HFFc6 (cell line): ENCODE measurements around the gene MFN2. TPM values are rescaled to one million over a fixed set of nuclear protein-coding genes. Genes with fewer than 3 reads are reported as not detected.
"Not testable (repeated sequence)": the region's sequence is repeated elsewhere in the genome, so short reads cannot be mapped to it uniquely, and the experiment has no call there.

ENCODE experiments used
- DNase-seq: peaks from one replicate; pipeline ENCODE4 v3.0.0-alpha.2; 2018
- H3K27ac Mint-ChIP-seq: 2 replicates; pipeline ENCODE4 v1.8.0; 2020; ENCODE audit warnings: mild to moderate bottlenecking, mixed read lengths
- H3K27me3 Mint-ChIP-seq: 2 replicates; pipeline ENCODE4 v1.8.0; 2021; ENCODE audit warnings: mild to moderate bottlenecking, moderate library complexity, mixed read lengths; ENCODE audit not compliant: insufficient read depth
- H3K36me3 Mint-ChIP-seq: 2 replicates; pipeline ENCODE4 v1.8.0; 2021; ENCODE audit warnings: low read depth, mixed read lengths
- H3K4me1 Mint-ChIP-seq: 2 replicates; pipeline ENCODE4 v1.8.0; 2020; ENCODE audit warnings: low read depth, mixed read lengths
- H3K4me3 Mint-ChIP-seq: 2 replicates; pipeline ENCODE4 v1.8.0; 2020; ENCODE audit warnings: mild to moderate bottlenecking, moderate library complexity, mixed read lengths
- H3K9me3 Mint-ChIP-seq: 2 replicates; pipeline ENCODE4 v1.8.0; 2020; ENCODE audit warnings: mild to moderate bottlenecking, mixed read lengths
- CTCF ChIP-seq: fragments of 200-600 bp; sonication (generic); IDR thresholded peaks from 2 replicates; pipeline ENCODE4 v1.5.0; 2021; ENCODE audit warnings: antibody characterized with exemption, mild to moderate bottlenecking
- total RNA-seq, 6 experiments: library from RNA; stranded (reverse); fragmentation: NEBNext Ultra II Directional; extraction: Animal tissue kit (Norgen Biotek cat#: 25700); gene quantifications; 2 replicates in 1 of 6; 3 replicates in 5 of 6; pipeline ENCODE4 v1.2.3, GENCODE V29; 2021

The MFN2 gene
- total RNA-seq, 6 experiments from 2014 or later, result 92.8 to 112 (median 101) TPM

GRCh38 chr1:11938722-11939526 lies 41.3 kb upstream of the MFN2 start:
- peaks cover 35% of the 10 kb centered on the region for H3K4me1 Mint-ChIP-seq
- TF ChIP-seq CTCF, result no peak
- no peaks in the 10 kb centered on the region for H3K27me3 Mint-ChIP-seq
- H3K4me3 Mint-ChIP-seq, result peak overlapping the region; percentile 54
- H3K36me3 Mint-ChIP-seq, result no peaks in the 10 kb centered on the region; the same call in 1 of the 2 replicates
- H3K9me3 Mint-ChIP-seq, result no peaks in the 10 kb centered on the region
- H3K27ac Mint-ChIP-seq, result peak overlapping the region; percentile 76
- DNase-seq, result no peak

GRCh38 chr1:11939794-11940193 lies 40.5 kb upstream of the MFN2 start:
- peaks cover 35% of the 10 kb centered on the region for H3K4me1 Mint-ChIP-seq
- not testable (repeated sequence) for H3K27ac Mint-ChIP-seq, H3K4me3 Mint-ChIP-seq, H3K9me3 Mint-ChIP-seq, H3K27me3 Mint-ChIP-seq, DNase-seq, H3K36me3 Mint-ChIP-seq

GRCh38 chr1:11940260-11940921 lies 39.9 kb upstream of the MFN2 start:
- Mint-ChIP-seq H3K27ac (peak overlapping the region; percentile 33; the same call in 1 of the 2 replicates), H3K36me3 (peaks cover 8% of the 10 kb centered on the region; the same call in 1 of the 2 replicates), H3K27me3 (no peaks in the 10 kb centered on the region), H3K4me3 (no peak overlapping the region), H3K9me3 (no peaks in the 10 kb centered on the region), H3K4me1 (peaks cover 35% of the 10 kb centered on the region)
- DNase-seq, result peak; percentile 41
- TF ChIP-seq CTCF, result no peak

- TF ChIP-seq CTCF, result no peak
- Mint-ChIP-seq H3K9me3 (peaks cover 8% of the 10 kb centered on the region; the same call in 1 of the 2 replicates), H3K4me3 (no peak overlapping the region), H3K4me1 (peaks cover 31% of the 10 kb centered on the region), H3K27me3 (no peaks in the 10 kb centered on the region), H3K36me3 (peaks cover 18% of the 10 kb centered on the region), H3K27ac (peak overlapping the region; percentile 29; the same call in 1 of the 2 replicates)
- no peak for DNase-seq
Observed at GRCh38 chr1:11942280-11942679, 38.0 kb upstream of the MFN2 start.

GRCh38 chr1:11943619-11944018 lies 36.6 kb upstream of the MFN2 start:
- TF ChIP-seq CTCF, result no peak
- Mint-ChIP-seq H3K27ac (no peak overlapping the region), H3K4me1 (peaks cover 21% of the 10 kb centered on the region), H3K9me3 (peaks cover 8% of the 10 kb centered on the region; the same call in 1 of the 2 replicates), H3K36me3 (peaks cover 28% of the 10 kb centered on the region), H3K27me3 (no peaks in the 10 kb centered on the region), H3K4me3 (no peak overlapping the region)
- DNase-seq, result no peak
